HepG2 (cell line): ENCODE results near the gene VPS50. TPM values are rescaled to one million over a fixed set of nuclear protein-coding genes. Genes with fewer than 3 reads are reported as not detected.

Experiments used
- ATAC-seq: fragments of 200-7000 bp; cut with Tn5 transposase; 3 replicates; pipeline ENCODE4 v1.9.1; 2020; ENCODE audit warnings: mild to moderate bottlenecking, moderate library complexity
- BruUV-seq: library from RNA; stranded (reverse); fragments of 400-500 nt; replicated peaks from 2 replicates; lab custom pipeline; 2021; lab: Mats Ljungman, UMichigan
- CTCF ChIA-PET: fragments of 300-600 bp; formaldehyde crosslinking; extraction: SDS; loops from one replicate; lab custom pipeline; 2021; ENCODE audit warnings: low total read pairs, inconsistent platforms, low intra/inter-chr PET ratio; lab: Yijun Ruan, JAX
- POLR2A ChIA-PET: fragments of 350-600 bp; sonication (Branson Sonifier 250); formaldehyde crosslinking; loops from one replicate; lab custom pipeline; 2020; ENCODE audit warnings: antibody characterized with exemption, inconsistent platforms; lab: Yijun Ruan, JAX
- DNase-seq: peaks from one replicate; pipeline ENCODE4 v3.0.0-alpha.2; 2015; ENCODE audit warnings: low spot score
- FAIRE-seq: peaks from 3 replicates; lab custom pipeline; 2011; peaks lifted over from hg19 to GRCh38; lab: Jason Lieb, UNC
- H2AFZ ChIP-seq: one replicate; pipeline ENCODE4 v1.6.1; 2011; ENCODE audit warnings: low read length, inconsistent platforms
- H3K27ac ChIP-seq: fragments of 300-600 bp; 3 replicates; pipeline ENCODE4 v1.8.0; 2011; ENCODE audit warnings: mixed run types, mild to moderate bottlenecking, mixed read lengths, low read length, inconsistent platforms; ENCODE audit not compliant: insufficient read depth; ENCODE audit errors: extremely low read length
- H3K27me3 ChIP-seq, 2 experiments: fragments of 200-600 bp in 1 of 2; 2 replicates in 1 of 2; 3 replicates in 1 of 2; pipeline versions ENCODE4 v1.6.0 to v1.8.0; 2011; ENCODE audit warnings: low read length in 2 of 2, mild to moderate bottlenecking in 2 of 2, moderate library complexity in 2 of 2, inconsistent platforms in 1 of 2; ENCODE audit not compliant: insufficient read depth in 2 of 2, control insufficient read depth in 1 of 2
- H3K36me3 ChIP-seq, 2 experiments: fragments of 200-600 bp in 1 of 2; replicated peaks in 1 of 2; 2 replicates in 1 of 2; 3 replicates in 1 of 2; pipeline versions ENCODE4 v1.5.1 to v1.8.0; 2011; ENCODE audit warnings: low read length in 2 of 2, inconsistent platforms in 1 of 2; ENCODE audit not compliant: insufficient read depth in 2 of 2, control insufficient read depth in 1 of 2
- H3K4me1 ChIP-seq: 2 replicates; pipeline ENCODE4 v1.5.1; 2012; ENCODE audit warnings: low read length, inconsistent platforms; ENCODE audit not compliant: insufficient read depth
- H3K4me2 ChIP-seq: 2 replicates; pipeline ENCODE4 v1.6.0; 2011; ENCODE audit warnings: low read depth, low read length, inconsistent platforms
- H3K4me3 ChIP-seq, 3 experiments: fragments of 200-600 bp in 1 of 3; sonication (generic), shearing (Covaris generic) in 1 of 3; replicated peaks in 1 of 3; 2 replicates each; pipeline ENCODE4 v1.5.1; 2011 to 2016; ENCODE audit warnings: low read length in 3 of 3, inconsistent platforms in 2 of 3, low read depth in 2 of 3, mild to moderate bottlenecking in 2 of 3, control low read depth in 1 of 3, mixed read lengths in 1 of 3; ENCODE audit not compliant: insufficient read depth in 1 of 3
- H3K79me2 ChIP-seq: one replicate; pipeline ENCODE4 v1.6.1; 2011; ENCODE audit warnings: low read length, inconsistent platforms; ENCODE audit not compliant: insufficient read depth
- H3K9ac ChIP-seq: 2 replicates; pipeline ENCODE4 v1.6.0; 2011; ENCODE audit warnings: mild to moderate bottlenecking, low read depth, low read length, inconsistent platforms; ENCODE audit not compliant: insufficient read depth
- H3K9me3 ChIP-seq: 2 replicates; pipeline ENCODE4 v1.5.1; 2012; ENCODE audit warnings: mild to moderate bottlenecking, low read length
- H4K20me1 ChIP-seq: 2 replicates; pipeline ENCODE4 v1.6.0; 2011; ENCODE audit warnings: inconsistent platforms, mild to moderate bottlenecking, low read length, moderate library complexity; ENCODE audit not compliant: insufficient read depth
- ARID5B ChIP-seq: IDR thresholded peaks from 2 replicates; pipeline ENCODE4 v1.4.0; 2020; ENCODE audit warnings: mild to moderate bottlenecking, missing genetic modification reagents
- BRD4 ChIP-seq: sonication (generic); formaldehyde crosslinking; IDR thresholded peaks from 2 replicates; pipeline ENCODE4 v1.4.0; 2020; ENCODE audit warnings: missing genetic modification reagents
- CREB3 ChIP-seq: sonication (generic); formaldehyde crosslinking; IDR thresholded peaks from 2 replicates; pipeline ENCODE4 v1.5.0; 2020; ENCODE audit warnings: missing genetic modification reagents
- PREB ChIP-seq: sonication (generic); formaldehyde crosslinking; IDR thresholded peaks from 2 replicates; pipeline ENCODE4 v1.4.0; 2020; ENCODE audit warnings: missing genetic modification reagents
- SIN3B ChIP-seq: fragments of 150-350 bp; IDR thresholded peaks from 2 replicates; pipeline ENCODE4 v1.6.1; 2014; ENCODE audit warnings: low read length
- STAG1 ChIP-seq: sonication (generic); formaldehyde crosslinking; IDR thresholded peaks from 2 replicates; pipeline ENCODE4 v1.4.0; 2020; ENCODE audit warnings: missing genetic modification reagents
- ZNF354B ChIP-seq: sonication (generic); formaldehyde crosslinking; IDR thresholded peaks from 2 replicates; pipeline ENCODE4 v1.8.0; 2022; ENCODE audit warnings: mild to moderate bottlenecking, missing genetic modification reagents
- ZNF784 ChIP-seq: sonication (generic); formaldehyde crosslinking; IDR thresholded peaks from 2 replicates; pipeline ENCODE4 v1.5.1; 2020; ENCODE audit warnings: missing genetic modification reagents, mild to moderate bottlenecking, borderline replicate concordance
- WGBS: methylation state at CpG from one replicate; pipeline ENCODE4 v1.1.6; 2017; ENCODE audit warnings: low lambda C conversion rate; 5-methylcytosine and 5-hydroxymethylcytosine counted together
- in situ Hi-C: cut with HindIII; loops from 2 replicates; pipeline ENCODE4 v1.10.0; 2017; ENCODE audit warnings: low pct_unique_long_range_greater_than_20kb; ENCODE audit not compliant: extremely low pct_ligation_motif_present
- intact Hi-C: fragments of 100-400 bp; cut with micrococcal nuclease; formaldehyde crosslinking; loops from one replicate; pipeline ENCODE4 v1.10.0; 2022; ENCODE audit not compliant: unreplicated experiment
- polyA plus RNA-seq, 8 experiments: library from polyadenylated mRNA; depleted of rRNA in 3 of 8; stranded (reverse) in 7 of 8; unstranded in 1 of 8; fragments of >200 nt; fragmentation: Illumina TruSeq in 4 of 8; extraction: Trizol in 4 of 8; gene quantifications; 2 replicates each; pipeline versions ENCODE4 v1.2.1 to v1.2.3, GENCODE V29; 2011 to 2016; ENCODE audit warnings: low read depth in 4 of 8, missing spikeins in 1 of 8, mixed read lengths in 1 of 8; ENCODE audit not compliant: insufficient read depth in 1 of 8
- total RNA-seq, 5 experiments: library from RNA; depleted of rRNA; stranded (reverse); fragments of >200 nt; fragmentation: Illumina TruSeq; extraction: Trizol; gene quantifications; 2 replicates each; pipeline ENCODE4 v1.2.3, GENCODE V29; 2016; ENCODE audit warnings: low read depth in 1 of 5

The VPS50 gene
- total and polyA plus RNA-seq, 2 of the 13 experiments (the other 11 are each of a cell fraction or from before 2014, with no cell fraction given): 10.3 to 20.4 TPM

GRCh38 chr7:93399642-93400041 is 167.5 kb downstream of the VPS50 start:
- BruUV-seq: no TSS peak
- ATAC-seq: no peak
- Histone ChIP-seq H3K4me3 (no peak overlapping the region), H3K9me3 (no peaks in the 10 kb centered on the region), H3K4me1 (no peaks in the 10 kb centered on the region), H3K36me3 (no peaks in the 10 kb centered on the region), H3K27ac (no peak overlapping the region), H2AFZ (no peak overlapping the region), H3K4me2 (no peak overlapping the region), H3K27me3 (no peaks in the 10 kb centered on the region), H3K9ac (no peak overlapping the region), H4K20me1 (no peaks in the 10 kb centered on the region), H3K79me2 (no peaks in the 10 kb centered on the region)
- TF ChIP-seq STAG1 (no peak), ZNF784 (no peak), SIN3B (no peak), CREB3 (no peak), BRD4 (no peak), ARID5B (CRISPR knock-in tag) (no peak), ZNF354B (CRISPR knock-in tag) (no peak), PREB (CRISPR knock-in tag) (no peak)
- no peak for DNase-seq
- CTCF ChIA-PET: no interaction called here
- no peak for FAIRE-seq
- WGBS: 4% methylated on average over 3 of the region's 3 CpGs
- POLR2A ChIA-PET: no interaction called here
- intact Hi-C loops (no loop called here), in situ Hi-C loops (no loop called here)
